ENCODE data around the gene EIPR1.

The EIPR1 gene

DNA sequence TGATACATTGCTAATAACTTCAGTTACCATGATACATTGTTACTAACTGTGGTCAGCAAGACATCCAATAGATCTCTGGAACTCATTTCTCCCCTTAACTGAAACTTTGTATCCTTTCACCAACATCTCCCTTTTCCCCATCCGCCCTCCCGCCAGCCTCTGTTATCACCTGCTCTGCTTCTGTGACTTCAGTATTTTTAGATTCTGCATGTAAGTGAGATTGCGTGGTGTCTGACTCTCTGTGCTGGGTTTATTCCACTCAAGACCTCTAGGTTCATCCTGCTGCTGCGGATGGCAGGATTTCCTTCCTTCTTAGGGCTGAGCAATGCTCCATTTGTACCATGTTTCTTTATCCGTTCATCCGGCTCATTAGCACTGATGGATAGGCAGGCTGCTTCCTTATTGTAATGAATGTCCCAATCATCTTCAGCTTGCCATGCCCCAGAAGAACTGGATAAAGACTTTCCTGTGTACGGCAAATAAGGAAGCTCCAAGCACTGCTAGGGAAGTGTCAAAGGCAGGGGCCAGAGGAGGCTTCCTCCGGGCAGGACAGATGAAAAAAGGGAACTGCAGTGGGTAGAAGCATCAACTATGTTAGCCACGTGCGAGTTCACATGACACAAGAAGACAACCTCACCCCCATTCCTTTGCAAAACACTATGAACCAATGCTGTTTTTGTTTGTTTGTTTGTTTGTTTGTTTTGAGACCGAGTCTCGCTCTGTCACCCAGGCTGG is 113.4 kb downstream of the EIPR1 start:
- DNase-seq: no peak

DNA sequence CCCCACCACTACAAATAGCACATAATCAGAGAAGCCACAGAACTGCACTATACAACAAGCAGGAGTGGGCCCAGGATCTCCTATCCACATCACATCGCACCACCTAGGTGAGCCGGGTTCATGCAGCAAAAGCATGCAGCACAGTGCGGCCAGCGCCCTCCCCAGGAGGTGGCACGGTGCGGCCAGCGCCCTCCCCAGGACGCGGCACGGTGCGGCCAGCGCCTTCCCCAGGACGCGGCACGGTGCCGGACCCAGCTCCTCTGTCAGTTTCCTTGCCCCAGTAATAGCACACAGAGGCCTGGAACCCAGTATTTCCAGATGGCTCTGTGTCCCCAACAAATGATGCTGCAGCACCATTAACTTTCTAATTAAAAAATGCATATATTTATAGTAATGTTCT is 114.1 kb downstream of the EIPR1 start:
- DNase-seq: no peak

DNA sequence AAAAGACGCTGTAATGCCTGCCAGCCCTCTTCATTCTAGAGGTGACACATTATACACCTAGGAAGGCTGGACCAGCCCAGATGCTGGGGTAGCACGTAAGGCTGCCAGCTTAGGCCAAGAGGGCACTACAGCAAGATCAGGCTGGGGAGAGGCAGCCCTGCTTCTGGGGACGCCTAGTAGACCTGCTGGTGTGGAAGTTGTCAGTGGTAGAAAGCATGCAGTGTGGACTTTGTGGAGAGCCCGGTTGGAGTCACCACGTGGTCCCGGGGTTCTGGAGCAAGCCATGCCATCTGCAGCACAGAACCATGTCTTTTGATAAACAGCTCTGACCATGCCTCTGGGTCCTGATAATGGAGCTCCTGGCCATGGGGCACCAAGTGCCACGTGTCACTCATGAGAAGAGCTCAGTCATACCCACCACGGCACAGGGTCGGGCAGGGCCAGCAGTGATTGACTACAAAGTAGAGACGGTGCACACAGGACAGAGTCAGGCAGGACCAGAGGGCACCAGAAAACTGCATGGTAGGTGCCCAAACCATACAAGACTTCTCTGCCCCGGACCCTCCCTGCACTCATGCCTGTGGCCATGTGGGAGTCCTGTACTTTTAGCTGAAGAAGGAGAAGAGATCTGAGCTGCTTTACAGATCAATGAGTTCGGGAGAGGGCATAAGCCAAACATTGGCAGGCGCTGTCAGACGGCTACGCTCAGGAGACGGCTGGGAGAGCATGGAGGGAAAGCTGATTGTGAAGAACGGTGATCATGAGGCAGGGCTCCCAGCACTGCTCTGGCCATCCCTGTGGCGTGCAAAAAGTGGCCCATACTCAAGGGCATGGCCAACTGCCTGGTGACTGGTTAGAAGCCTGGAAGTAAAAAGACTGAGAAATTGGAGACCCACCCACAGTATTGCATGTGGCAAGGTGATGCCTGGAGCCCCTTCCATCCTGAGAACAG is 114.9 kb downstream of the EIPR1 start:
- no peak for DNase-seq

- no peak for DNase-seq
Measured at GRCh38 chr2:3261511-3261910, 116.1 kb downstream of the EIPR1 start.

DNA sequence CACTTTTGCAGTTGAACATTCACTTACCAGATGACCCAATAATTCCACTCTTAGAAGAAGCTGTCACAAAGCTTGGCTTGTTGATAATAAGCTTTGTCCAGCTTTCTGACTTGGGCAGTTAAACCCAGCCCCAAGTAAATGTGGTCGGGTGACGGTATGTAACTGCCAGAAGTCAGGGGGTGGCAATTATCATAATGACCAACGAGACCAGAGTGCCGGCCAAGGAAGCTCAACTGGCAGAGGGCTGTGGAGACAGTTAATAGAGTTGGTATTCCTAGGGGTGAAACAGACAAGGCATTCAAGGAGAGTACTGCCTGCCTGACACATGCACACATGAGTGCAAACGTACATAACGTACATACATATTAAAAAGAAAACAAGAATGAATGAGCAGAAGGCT is 116.7 kb downstream of the EIPR1 start:
- no peak for DNase-seq

DNA sequence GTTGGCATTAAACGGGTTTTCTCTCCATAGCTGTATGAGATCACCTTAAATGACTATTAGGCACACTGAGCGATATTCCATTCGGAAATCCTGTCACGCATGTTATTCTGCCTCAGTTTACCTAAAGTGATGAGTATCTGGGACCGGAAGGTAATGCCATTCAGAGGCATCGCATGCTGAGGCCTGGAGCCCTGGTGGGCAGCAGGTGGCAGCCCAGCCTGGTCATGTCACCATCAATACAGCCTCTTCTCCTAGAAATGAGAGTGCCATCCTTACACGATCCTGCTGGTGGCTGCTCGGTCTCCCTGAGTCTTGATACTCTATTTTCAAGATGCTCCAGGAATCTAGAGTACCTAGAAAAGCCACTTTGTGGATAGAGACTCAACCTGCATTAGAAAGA is 119.8 kb downstream of the EIPR1 start:
- no peak for DNase-seq

GRCh38 chr2:3257166-3257565 is 120.5 kb downstream of the EIPR1 start:
- no peak for DNase-seq

GRCh38 chr2:3256605-3257004 is 121.0 kb downstream of the EIPR1 start:
- DNase-seq: no peak

- DNase-seq: no peak
Measured at GRCh38 chr2:3256157-3256556, 121.5 kb downstream of the EIPR1 start.

- no peak for DNase-seq
Measured at GRCh38 chr2:3254442-3254941, 123.1 kb downstream of the EIPR1 start.

- no peak for DNase-seq
Measured at GRCh38 chr2:3253913-3254441, 123.6 kb downstream of the EIPR1 start.

GRCh38 chr2:3251946-3252345 is 125.7 kb downstream of the EIPR1 start:
- DNase-seq: no peak

- DNase-seq: no peak
Measured at GRCh38 chr2:3249476-3249962, 128.1 kb downstream of the EIPR1 start.

- no peak for DNase-seq
Measured at GRCh38 chr2:3248754-3249475, 128.7 kb downstream of the EIPR1 start.

- DNase-seq: no peak
Measured at GRCh38 chr2:3246928-3247714, 130.5 kb downstream of the EIPR1 start.

DNA sequence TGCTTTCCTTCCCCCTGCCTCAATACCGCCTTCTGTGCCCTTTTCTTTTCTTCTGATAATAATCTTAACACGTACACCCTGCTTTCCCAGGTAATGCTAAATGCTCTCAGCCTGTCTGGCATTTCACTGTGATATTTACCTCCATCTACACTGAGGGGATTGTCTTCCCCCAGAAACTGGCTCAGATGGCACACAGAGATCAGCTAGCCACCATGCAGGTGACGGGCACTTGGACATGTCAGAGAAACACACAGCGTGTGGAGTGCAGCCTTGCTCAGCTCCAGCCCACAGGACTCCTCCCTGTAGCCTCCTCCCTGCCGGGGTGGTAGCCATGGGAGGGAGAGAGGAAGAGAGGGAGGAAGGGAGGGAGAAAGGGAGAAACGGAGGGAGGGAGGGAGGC is 131.2 kb downstream of the EIPR1 start:
- no peak for DNase-seq

- DNase-seq: no peak
Measured at GRCh38 chr2:3244486-3244885, 133.1 kb downstream of the EIPR1 start.

GRCh38 chr2:3243804-3244203 is 133.8 kb downstream of the EIPR1 start:
- DNase-seq: no peak

DNA sequence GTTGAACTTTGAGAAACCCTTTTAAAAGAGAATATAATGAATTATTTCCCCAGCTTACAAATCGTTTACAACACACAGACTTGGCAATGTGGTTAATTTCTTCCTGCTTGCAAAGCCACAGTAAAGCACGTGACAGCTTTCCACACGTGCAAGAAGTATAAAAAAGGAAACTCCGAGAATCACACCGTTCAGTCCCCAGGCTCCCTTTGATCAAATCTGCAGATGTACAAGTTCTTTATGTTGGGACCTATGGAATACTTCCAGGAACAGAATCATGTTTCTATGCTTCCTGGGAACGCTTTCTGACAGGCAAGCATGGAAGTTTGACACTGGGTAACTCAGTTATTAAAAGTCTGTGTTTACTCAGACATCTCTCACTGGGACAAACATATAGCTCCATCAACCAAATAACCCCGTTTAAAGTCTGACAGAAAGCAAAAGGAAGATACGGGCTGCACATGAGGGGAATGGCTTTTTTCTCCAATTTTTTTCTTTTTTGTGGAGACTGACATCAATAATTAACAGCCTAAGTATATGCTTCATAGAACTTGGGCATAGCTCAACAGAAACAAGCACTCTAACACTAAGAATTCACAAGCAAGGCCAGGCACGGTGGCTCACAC is 134.8 kb downstream of the EIPR1 start:
- peak; percentile 34 for DNase-seq

- no peak for DNase-seq
Measured at GRCh38 chr2:3241971-3242746, 135.5 kb downstream of the EIPR1 start.
